CD4-positive, alpha-beta T cell treated with Interferon alpha-2 for 1 hour (primary cell): ENCODE data around the gene STIM2.
A peak's percentile ranks its signal among the peaks of the same experiment; 100 is the strongest.
"Not testable (repeated sequence)": the region's sequence is repeated elsewhere in the genome, so short reads cannot be mapped to it uniquely, and the experiment has no call there.

Experiments
- DNase-seq, 2 donors: peaks; one replicate each; pipeline ENCODE4 v3.0.0-alpha.2; 2020 to 2022

Gene STIM2

DNA sequence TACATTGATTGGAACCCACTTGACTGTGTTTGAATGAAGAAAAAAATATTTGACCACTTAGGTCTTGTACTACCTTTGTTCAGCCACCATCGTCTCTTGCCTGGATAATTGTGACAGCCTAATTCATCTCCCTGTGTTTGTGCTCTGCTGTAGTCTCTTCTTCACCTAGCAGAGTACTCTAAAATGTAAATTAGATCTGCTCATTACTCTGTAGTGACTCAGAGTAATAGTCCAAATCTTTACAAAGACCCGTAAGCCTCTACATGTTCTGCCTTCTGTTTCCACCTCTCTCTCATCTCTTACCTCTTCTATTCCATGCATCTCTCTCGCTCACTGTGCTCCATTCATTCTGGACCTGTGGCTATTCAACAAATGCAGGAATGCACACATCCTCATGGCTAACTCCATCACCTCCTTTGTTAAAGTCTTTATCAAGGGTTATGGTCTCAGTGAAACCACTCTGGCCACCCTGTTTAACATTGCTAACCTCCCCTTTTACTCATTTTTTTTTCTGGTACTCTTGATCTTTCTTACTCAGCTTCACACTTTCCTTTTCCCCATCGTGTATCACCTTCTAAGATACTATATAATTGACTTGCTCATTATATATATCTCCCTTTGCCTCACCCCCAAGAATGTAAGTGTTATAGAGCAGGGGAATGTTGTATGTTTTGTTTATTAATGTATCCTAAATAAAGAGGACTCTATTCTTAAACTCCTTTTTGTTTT, 98.4 kb downstream of the STIM2 start:
- DNase-seq, result no peak

DNA sequence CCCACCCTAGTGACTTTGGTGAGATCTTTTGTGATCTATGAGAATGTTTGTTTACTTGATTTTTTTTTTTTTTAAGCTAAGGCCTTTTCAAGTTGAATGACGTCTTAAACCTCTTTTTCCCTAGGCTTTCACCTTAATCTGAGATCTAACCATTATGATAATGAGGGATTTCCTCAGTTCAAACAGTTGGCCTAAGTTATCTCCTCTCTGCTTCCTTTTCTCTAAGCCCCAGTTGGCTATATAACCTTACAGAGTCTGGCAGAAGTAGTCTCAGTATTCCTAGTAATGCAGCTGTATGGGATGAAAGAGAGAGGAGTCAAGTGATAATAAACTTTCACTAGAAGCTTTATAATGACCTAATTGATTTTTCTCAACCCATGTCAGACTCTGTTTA, 99.0 kb downstream of the STIM2 start:
- DNase-seq, result peak in 1 of 2 donors; percentile 5

DNA sequence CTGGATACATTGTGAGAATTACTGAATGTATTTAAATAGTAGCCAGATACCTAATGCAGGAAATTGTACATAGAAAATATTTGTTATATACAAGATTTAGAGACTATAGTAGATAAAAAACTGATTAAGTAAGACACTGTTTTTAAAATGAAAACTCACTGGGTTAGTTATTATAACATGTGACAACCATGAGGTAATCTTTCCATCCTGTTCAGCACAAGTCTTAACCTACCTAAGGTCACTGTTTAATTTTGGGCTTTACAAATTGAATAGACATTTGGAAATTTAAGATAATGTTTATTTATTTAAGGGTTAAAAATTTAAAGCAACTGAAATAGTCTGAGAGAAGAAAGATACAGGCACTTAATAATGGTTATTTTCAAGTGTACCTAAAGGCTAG, 102.1 kb downstream of the STIM2 start:
- DNase-seq, result no peak

DNA sequence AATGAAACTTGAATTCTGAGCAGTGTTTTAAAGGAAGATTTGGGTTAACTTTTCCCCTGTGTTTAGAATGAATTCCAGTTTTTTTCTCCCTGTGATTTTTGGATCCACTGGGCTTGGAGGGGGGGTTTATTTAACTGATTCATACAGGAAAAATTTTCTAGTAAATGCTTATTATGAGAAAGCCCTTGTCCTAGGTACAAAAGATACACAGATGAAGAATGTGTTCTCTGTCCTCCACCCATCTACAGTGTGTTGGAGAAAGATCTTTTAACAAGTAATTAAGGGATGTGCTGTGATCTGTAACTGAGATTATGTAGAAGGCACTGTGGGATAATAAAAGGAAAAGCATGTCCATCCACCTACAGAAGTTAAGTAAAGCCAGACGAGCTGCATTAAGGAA, 103.9 kb downstream of the STIM2 start:
- DNase-seq, result no peak

DNA sequence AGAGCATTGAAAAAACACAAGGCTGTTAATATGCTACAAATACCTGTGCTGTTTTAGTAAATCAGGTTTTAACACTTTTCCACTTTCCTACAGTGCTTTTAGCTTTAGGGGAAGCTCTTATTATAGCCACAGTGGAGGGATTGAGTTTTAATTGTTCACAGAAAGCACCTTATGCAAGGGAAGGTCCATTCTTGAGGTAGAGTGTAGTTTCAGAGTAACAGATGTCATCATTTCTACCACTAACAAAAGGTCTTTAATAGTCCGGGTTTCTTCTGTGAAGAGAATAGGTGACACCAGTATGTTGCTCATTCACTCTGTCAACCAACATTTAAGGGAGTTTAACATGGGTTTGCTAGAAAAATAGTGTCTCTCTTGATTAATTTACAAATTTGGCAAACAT, 104.4 kb downstream of the STIM2 start:
- DNase-seq, result no peak

DNA sequence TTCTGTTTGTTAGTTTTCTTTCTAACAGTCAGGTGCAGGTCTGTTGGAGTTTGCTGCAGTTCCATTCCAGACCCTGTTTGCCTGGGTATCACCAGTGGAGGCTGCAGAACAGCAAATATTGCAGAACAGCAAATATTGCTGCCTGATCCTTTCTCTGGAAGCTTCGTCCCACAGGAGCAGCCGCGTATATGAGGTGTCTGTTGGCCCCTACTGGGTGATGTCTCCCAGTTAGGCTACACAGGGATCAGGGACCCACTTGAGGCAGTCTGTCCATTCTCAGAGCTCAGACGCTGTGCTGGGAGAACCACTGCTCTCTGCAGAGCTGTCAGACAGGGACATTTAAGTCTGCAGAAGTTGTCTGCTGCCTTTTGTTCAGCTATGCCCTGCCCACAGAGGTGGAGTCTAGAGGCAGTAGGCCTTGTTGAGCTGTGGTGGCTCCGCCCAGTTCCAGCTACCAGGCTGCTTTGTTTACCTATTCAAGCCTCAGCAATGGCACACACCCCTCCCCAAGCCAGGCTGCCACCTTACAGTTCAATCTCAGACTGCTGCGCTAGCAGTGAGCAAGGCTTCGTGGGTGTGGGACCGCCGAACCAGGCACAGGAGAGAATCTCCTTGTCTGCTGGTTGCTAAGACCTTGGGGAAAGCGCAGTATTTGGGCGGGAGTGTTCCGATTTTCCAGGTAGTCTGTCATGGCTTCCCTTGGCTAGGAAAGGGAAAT, 115.0 kb downstream of the STIM2 start:
- DNase-seq, result not testable (repeated sequence)

DNA sequence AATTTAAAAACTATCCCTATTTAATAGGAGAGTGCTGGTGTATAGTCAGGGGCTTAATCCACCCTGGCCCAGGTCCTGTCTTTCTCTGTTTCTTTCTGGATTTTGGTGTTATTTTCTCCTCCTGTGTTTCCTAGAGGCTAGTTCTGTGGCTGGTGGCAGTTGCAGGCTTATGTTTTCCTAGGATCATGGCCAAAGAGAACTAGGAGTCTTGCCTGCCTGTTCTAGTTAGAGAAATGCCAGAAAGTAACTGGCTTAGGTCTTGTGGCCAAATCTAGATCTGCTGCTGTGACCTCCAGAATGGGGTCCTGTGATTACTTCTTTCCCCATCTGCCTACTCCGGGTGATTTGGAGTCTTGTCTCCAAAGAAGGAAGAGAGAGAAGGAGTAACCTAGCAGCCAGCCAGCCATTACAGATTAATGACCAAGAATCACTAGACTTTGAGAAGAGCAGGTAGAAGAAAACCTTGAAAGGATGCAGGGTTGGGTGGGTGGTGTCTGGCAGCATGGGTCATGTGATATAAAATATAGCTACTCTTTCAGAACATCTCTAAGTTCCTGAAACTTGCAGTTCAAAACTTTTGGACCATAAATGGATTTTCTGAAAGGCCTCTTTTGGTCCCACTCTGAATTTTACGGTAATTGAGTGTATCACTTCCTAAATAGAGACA, 117.9 kb downstream of the STIM2 start:
- DNase-seq, result no peak

DNA sequence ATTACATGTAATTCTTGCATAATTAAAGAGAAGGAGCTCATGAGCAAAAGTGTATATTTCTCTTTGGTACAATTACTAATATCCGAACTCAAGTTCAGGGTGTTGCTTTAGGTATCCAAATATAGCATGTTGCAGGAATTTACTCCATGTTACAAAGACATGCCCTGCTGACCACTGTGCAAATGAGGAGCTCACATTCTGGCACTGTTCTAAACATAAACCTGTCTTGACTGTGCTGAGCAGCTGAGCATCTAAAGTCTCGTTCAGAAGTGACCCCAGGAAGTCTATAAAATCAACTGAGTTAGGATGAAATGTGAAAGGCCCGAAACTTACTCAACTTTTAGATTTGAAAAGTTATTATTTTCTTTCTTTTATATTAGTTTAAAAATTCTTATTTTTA, 124.3 kb downstream of the STIM2 start:
- DNase-seq, result no peak

DNA sequence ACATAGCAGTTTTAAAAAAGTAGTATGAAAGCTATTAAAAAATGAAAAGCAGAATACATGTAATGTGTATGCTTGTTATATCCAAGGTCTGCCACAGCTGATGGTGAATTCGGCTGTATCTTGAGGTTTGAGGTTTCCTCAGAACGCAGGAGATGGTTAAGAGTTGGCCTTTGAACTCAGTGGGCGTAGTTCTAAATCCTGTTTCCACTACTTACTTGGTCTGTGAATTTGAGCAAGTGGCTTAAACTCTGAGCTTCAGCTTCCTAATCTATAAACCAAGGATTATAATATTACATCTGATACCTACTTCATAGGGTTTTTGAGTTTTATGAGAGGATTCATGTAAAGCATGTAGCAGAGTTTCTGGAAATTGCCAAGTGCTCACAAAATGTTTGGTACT, 125.2 kb downstream of the STIM2 start:
- DNase-seq, result peak; percentile 30 to 66

DNA sequence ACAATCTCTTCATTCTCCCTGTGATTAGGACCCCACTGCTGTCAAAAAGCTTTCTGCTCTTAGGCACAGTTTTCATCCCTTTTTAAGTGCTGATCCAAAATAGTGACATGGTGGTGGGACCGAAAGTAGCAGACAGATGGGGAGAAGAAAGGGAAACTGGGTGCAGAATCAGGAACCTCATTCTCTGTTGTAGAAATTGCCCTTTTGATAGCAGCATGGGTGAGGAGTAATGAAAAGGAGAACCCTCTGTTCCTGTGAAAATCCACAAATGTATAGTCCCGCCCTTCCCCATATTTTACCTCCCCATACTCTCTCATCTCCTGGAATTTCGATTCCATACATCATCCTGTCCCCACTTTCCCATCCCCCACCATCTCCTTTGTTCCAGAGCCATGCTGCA, 126.5 kb downstream of the STIM2 start:
- no peak for DNase-seq

DNA sequence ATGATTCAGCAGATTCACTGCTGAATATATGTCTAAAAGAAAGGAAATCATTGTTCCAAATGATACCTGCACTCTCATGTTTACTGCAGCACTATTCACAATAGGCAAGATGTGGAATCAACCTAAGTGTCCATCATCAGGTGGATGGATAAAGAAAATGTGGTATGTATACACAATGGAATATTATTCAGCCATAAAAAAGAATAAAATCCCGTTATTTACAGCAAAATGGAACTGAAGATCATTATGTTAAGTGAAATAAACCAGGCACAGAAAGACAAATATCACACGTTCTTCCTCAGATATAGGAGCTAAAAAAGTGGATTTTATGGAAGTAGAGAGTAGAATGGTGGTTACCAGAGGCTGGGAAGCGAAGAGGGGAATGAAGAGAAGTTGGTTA, 130.4 kb downstream of the STIM2 start:
- no peak for DNase-seq

DNA sequence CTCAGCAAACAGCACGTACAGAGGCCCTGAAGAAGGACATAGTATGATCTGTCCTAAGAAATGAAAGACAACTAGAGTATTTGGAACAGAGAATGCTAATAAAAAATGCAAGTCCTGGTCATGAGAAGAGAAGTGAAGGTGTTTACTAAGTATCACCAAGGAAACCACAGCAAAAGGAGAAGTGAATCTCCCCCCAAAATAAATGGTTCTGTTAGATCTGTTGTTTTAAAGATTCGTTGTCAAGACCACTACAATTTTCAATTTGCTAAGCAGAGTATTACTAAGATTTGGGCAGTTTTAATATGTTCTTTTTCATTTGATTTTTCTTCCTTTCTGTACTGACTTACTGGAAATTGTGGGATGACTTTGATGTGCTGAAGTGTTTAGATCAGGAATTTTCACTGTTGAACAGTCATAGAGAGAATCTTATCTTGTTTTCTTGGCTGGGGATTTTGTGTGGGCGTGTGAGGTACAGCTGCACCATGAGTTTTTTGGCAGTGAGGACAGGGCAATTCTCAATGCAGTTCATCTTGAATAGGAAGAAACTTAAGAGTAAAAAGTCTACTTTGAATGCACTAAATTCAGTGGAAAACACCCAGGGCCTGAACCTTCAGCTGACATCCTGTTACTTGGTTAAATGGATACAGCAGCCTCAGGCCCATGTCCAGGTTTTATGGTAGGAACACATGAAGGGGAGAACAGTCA, 132.2 kb downstream of the STIM2 start:
- DNase-seq, result peak; percentile 17 to 31

DNA sequence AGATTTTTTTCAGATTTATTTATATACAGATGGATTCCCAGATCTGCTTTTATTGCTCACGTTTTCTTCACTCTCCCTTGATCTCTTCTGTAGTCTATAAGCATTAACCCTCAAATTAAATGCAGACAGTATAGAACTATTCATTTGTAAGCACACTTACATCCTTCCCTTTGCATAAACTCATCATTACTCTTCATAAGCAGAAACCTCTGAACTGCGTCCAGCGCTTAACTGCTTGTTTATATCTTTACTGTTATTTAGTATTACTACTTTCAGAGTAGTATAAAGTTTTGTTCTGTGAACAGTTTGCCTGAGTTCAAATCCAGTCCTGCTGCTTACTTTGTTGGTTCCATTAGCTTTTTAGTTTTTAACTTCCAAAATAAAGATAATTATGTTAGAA, 132.9 kb downstream of the STIM2 start:
- no peak for DNase-seq

DNA sequence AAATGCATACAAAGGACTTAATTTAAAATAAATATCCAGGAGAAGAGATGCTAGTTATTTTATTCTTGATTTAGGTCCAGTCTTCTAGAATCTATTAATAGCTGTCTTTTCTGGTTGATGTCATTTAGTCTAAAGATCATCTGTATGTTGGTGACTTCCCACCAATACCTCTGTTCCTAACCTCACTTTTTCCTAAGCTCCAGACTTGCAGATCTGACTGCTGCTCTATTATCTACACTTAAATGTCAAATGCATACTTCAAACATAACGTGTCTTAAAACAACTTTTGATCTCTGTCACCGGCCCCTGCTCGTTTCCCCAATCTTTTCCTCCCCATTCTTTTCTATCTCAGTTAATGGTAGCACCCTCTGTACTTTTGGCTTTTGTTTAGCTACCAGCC, 133.3 kb downstream of the STIM2 start:
- no peak for DNase-seq

DNA sequence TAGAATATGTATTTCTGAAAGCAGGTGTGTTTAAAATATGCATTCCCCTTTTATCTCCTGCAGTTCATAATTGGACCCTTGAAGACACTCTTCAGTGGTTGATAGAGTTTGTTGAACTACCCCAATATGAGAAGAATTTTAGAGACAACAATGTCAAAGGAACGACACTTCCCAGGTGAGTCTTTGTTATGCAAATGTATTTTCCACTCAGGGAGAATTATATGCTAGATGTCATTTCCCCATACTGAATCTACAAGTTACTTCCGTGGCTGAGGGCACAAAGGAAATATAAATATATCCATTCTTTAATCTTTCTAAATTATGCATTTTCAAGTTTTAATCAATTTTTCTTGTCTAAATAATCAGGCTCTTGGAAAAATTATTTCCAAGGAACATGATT, 134.7 kb downstream of the STIM2 start:
- no peak for DNase-seq

DNA sequence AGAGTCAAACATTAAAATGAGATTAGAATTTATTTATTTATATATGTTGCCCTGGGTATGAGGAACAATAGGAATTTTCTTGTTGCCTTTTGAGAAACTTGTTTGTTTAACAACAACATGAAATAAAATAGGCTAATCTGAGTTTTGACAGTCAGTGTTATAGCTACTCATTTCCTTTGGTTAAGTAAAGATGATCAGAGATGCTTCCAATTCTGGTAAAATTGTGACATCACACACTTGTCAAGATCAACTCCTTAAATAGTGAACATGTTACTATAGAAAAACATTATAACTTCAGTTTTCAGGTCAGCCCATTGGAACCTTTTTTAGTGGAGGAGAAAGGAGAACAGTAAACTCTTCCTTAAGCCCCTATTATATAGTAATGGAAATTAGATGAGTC, 136.1 kb downstream of the STIM2 start:
- no peak for DNase-seq

DNA sequence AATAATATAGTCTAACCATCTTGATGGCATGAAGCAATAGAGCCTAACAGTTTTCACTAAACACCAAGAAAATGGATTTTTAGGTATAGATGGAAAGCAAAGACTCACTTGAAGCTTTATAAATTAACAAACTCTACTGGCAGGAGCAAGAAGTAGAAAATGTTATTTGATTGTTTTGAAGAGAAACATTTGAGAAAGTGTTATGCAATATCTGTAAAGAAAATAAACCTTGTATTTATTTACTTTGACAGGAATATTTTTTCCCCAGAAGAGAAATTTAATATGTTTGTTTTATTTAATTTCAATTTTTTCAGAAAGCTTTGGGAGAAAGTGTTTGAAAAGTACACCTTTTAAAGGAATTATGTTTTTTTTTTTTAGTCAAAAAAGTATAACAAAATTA, 139.0 kb downstream of the STIM2 start:
- no peak for DNase-seq

DNA sequence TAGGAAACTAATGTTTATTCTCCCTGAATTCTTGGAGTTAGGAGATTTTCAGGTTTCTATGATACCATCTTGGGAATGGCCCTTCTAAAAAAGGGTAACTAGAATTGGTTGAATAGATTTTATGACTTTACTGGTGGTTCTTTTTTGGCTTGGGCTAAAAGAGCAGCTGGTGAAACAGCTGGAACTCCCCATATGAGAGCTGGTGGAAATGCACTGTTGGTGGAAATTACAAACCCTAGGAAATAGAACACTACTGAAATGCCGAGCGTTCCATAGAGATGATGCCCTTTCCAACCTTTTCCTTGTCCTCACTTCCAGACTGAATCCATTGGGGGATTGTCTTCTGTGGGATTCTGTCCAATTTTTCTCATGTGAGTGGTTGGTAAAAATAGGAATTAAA, 139.5 kb downstream of the STIM2 start:
- DNase-seq, result no peak

DNA sequence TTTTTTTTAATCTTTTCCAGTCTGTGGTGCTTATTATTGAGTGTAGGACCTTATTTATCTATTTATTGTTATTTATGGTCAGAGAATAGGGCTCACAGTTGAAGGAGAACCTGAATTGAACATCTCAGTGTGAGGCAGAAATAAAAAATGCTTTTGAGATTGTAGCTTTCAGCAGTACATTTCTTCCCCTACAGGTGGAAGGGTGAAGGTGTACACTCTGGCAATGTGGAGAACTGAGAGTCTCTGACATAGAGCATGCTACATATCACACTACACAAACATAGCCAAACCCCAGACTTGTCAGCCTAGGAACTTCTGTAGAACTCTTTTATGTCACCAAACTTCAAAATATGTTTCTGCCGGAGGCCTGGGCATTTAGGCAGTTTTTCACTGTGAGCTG, 140.2 kb downstream of the STIM2 start:
- DNase-seq, result peak; percentile 10 to 50

DNA sequence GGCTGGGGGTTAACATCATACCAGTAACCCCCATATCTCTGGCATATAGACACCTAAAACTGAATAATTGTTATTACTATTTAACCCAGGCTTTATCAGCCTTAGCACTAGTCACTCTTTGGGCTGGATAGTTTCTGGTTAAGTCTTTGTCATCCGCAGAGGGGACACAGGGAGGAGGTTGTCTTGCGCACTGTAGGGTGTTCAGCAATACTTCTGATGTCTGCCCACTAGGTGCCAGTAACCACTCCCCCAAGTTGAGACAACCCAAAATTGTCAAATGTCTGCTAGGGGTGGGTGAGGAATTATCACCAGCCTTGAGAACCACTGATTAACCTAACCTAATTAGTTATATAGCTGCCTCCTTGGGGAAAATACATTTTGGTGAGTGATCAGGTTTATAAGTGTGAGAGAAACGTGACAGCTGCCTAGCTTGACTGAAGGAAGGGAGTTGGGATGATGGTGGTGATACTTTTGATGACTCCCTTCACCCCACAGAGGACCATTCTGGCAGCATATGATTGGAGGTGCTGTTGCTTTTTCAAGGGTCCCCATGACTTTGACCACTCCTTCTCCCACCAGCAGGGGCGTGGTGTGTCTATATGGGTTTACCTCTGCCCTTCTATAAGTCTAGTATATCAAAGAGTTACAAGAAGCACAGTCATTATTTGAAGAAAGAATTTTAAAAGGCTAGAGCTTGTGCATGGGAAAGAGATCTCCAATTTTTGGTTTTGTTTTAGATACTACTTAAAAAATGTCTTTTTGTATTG, 140.9 kb downstream of the STIM2 start:
- DNase-seq, result no peak

DNA sequence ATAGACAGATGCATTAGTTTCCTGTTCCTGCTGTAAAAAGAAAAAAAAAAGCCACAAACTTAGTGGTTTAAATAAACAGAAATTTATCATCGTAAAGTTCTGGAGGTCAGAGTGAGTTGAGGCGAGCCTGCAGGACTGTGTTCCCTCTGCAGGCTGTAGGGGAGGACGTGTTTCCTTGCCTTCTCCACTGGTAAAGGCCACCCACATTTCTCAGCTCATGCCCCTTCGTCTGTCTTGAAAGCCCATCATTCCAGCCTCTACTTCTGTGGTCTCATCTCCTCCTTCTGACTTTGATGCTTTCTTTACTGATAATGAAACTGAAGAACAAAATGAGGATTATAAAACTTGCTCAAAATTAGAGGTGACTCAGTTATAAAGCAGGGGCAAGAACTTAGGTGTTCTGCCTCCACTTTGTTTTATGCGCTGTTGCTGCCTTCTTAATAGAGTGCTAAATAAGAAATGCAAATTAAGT, 143.0 kb downstream of the STIM2 start:
- DNase-seq, result peak in 1 of 2 donors; percentile 19

DNA sequence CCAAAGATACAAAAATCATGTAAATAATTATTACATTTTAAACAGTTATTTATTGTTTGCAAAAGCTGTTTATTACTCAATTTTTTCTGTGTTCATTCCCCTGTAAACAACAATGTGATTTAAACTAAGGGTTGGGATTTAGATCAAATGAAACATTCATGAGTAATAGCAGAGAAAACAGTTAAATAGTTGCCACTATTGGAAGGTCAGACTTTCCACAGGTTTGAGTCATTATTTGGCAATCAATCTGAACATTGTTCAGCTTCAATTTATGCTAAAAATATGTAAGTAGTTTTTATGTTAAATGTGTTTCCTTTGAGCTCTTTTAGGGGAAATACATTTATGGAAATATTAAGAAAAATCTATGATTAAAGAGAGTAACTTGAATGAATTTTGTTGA, 144.9 kb downstream of the STIM2 start:
- no peak for DNase-seq
